HEK293T (cell line): ENCODE data around the gene SMURF1.

Experiments
- CTCF ChIA-PET: fragments of 350-600 bp; formaldehyde crosslinking; extraction: SDS; loops from one replicate; lab custom pipeline; 2021; ENCODE audit warnings: antibody characterized with exemption, inconsistent platforms; lab: Yijun Ruan, JAX
- POLR2A ChIA-PET: fragments of 350-600 bp; formaldehyde crosslinking; extraction: SDS; loops from one replicate; lab custom pipeline; 2020; ENCODE audit warnings: antibody characterized with exemption, inconsistent platforms; lab: Yijun Ruan, JAX
- DNase-seq: peaks from one replicate; pipeline ENCODE4 v3.0.0; 2012; ENCODE audit warnings: mixed read lengths; ENCODE audit errors: extremely low spot score
- ARNT ChIP-seq: fragments of 450-650 bp; IDR thresholded peaks from 2 replicates; pipeline ENCODE4 v1.6.1; 2017; ENCODE audit warnings: mild to moderate bottlenecking
- BHLHE40 ChIP-seq: fragments of 450-650 bp; IDR thresholded peaks from 2 replicates; pipeline ENCODE4 v1.6.1; 2016; ENCODE audit warnings: mild to moderate bottlenecking, moderate library complexity, borderline replicate concordance
- CTBP1 ChIP-seq: fragments of 450-650 bp; IDR thresholded peaks from 2 replicates; pipeline ENCODE4 v1.6.1; 2016; ENCODE audit warnings: borderline replicate concordance
- ELF4 ChIP-seq: fragments of 450-650 bp; IDR thresholded peaks from 2 replicates; pipeline ENCODE4 v1.6.1; 2017; ENCODE audit warnings: antibody characterized with exemption
- FOXA1 ChIP-seq: fragments of 450-650 bp; IDR thresholded peaks from 2 replicates; pipeline ENCODE4 v1.6.1; 2016; ENCODE audit warnings: mild to moderate bottlenecking
- FOXK2 ChIP-seq: fragments of 450-650 bp; IDR thresholded peaks from 2 replicates; pipeline ENCODE4 v1.6.1; 2016; ENCODE audit warnings: mild to moderate bottlenecking
- FOXM1 ChIP-seq: fragments of 450-650 bp; IDR thresholded peaks from 2 replicates; pipeline ENCODE4 v1.6.1; 2017; ENCODE audit warnings: mild to moderate bottlenecking, borderline replicate concordance
- HDGF ChIP-seq: fragments of 450-650 bp; IDR thresholded peaks from 2 replicates; pipeline ENCODE4 v1.6.1; 2017; ENCODE audit warnings: antibody characterized with exemption, borderline replicate concordance
- L3MBTL2 ChIP-seq: fragments of 450-650 bp; conservative IDR thresholded peaks from 2 replicates; pipeline ENCODE4 v1.6.1; 2016; ENCODE audit warnings: mild to moderate bottlenecking
- LEF1 ChIP-seq: fragments of 450-650 bp; IDR thresholded peaks from 2 replicates; pipeline ENCODE4 v1.6.1; 2017; ENCODE audit warnings: mild to moderate bottlenecking, borderline replicate concordance
- NFRKB ChIP-seq: fragments of 450-650 bp; IDR thresholded peaks from 2 replicates; pipeline ENCODE4 v1.6.1; 2016; ENCODE audit warnings: mild to moderate bottlenecking, moderate library complexity
- SP1 ChIP-seq: fragments of 450-650 bp; IDR thresholded peaks from 2 replicates; pipeline ENCODE4 v1.6.1; 2017
- SUZ12 ChIP-seq: fragments of 450-650 bp; IDR thresholded peaks from 2 replicates; pipeline ENCODE4 v1.6.1; 2016; ENCODE audit warnings: mild to moderate bottlenecking
- TARDBP ChIP-seq: fragments of 450-650 bp; IDR thresholded peaks from 2 replicates; pipeline ENCODE4 v1.6.1; 2016
- ZNF384 ChIP-seq: fragments of 450-650 bp; IDR thresholded peaks from 2 replicates; pipeline ENCODE4 v1.6.1; 2016
- TF ChIP-seq, protein P1 (sequence below): fragments of 450-650 bp; IDR thresholded peaks from 2 replicates; pipeline ENCODE4 v1.6.1; 2016

SMURF1 gene

DNA sequence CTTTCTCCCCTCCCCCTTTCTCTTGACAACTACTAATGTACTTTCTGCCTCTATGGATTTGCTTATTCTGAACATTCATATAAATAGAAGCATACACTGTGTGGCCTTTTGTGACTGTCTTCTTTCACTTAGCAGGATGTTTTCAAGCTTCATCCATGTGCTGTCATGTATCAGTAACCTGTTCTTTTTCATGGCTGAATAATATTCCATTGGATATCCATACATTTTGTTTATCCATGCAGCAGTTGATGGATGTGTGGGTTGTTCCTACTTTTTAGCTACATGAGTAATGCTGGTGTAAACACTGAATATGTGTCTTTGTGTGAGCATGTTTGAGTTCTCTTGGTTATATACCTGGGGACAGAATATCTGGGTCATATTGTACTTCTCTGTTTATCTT is 158.0 kb downstream of the SMURF1 start:
- ChIA-PET CTCF (no interaction called here), POLR2A (no interaction called here)
- no peak for DNase-seq
- TF ChIP-seq FOXM1 (no peak), ELF4 (no peak), ZNF384 (no peak), BHLHE40 (no peak), SP1 (no peak), NFRKB (no peak), SUZ12 (no peak)
- TF ChIP-seq, protein P1, sequence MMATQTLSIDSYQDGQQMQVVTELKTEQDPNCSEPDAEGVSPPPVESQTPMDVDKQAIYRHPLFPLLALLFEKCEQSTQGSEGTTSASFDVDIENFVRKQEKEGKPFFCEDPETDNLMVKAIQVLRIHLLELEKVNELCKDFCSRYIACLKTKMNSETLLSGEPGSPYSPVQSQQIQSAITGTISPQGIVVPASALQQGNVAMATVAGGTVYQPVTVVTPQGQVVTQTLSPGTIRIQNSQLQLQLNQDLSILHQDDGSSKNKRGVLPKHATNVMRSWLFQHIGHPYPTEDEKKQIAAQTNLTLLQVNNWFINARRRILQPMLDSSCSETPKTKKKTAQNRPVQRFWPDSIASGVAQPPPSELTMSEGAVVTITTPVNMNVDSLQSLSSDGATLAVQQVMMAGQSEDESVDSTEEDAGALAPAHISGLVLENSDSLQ: no peak

GRCh38 chr7:98985406-98985805 is 158.5 kb downstream of the SMURF1 start:
- ChIA-PET CTCF (no interaction called here), POLR2A (no interaction called here)
- DNase-seq: no peak
- no peak for TF ChIP-seq BHLHE40
- no peak for TF ChIP-seq FOXA1
- TF ChIP-seq FOXK2: no peak
- TF ChIP-seq, protein P1: no peak
- TF ChIP-seq FOXM1: no peak
- no peak for TF ChIP-seq NFRKB
- no peak for TF ChIP-seq LEF1
- no peak for TF ChIP-seq HDGF
- TF ChIP-seq ZNF384: no peak
- TF ChIP-seq ARNT: no peak
- no peak for TF ChIP-seq SUZ12
- TF ChIP-seq ELF4: no peak

DNA sequence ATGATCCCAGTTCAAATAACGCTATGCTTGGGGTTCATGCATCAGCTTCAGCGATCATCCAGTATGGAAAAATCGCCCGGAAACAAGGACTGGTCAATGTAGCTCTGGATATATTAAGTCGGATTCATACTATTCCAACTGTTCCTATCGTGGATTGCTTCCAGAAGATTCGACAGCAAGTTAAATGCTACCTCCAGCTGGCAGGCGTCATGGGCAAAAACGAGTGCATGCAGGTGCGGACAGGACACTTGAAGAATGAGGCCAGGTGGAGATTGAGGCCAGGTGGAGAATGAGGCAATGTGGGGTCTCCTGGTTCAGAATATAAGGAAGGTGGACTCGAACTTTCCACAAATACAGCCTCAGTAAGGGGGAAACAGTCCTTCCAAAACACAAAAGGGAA is 159.8 kb downstream of the SMURF1 start:
- DNase-seq: no peak
- POLR2A ChIA-PET: no interaction called here
- no peak for TF ChIP-seq SP1
- TF ChIP-seq, protein P1: no peak
- TF ChIP-seq FOXM1: no peak
- no peak for TF ChIP-seq ZNF384
- no peak for TF ChIP-seq NFRKB
- TF ChIP-seq ELF4: no peak
- no peak for TF ChIP-seq ARNT
- no peak for TF ChIP-seq BHLHE40
- no peak for TF ChIP-seq FOXK2
- TF ChIP-seq CTBP1: no peak
- no peak for TF ChIP-seq L3MBTL2
- TF ChIP-seq LEF1: no peak
- TF ChIP-seq FOXA1: no peak
- no peak for TF ChIP-seq TARDBP
- TF ChIP-seq SUZ12: no peak
- TF ChIP-seq HDGF: no peak
- CTCF ChIA-PET: interaction anchor here (0.6 kb wide), 1 partner anchor 96 kb away, joined by 3 read pairs; no protein-coding TSS in a partner anchor

- ChIA-PET POLR2A (no interaction called here), CTCF (no interaction called here)
- TF ChIP-seq LEF1 (no peak), HDGF (no peak), SUZ12 (no peak)
- TF ChIP-seq, protein P1: no peak
- DNase-seq: no peak
Observed at GRCh38 chr7:98982686-98983085, 161.2 kb downstream of the SMURF1 start.

DNA sequence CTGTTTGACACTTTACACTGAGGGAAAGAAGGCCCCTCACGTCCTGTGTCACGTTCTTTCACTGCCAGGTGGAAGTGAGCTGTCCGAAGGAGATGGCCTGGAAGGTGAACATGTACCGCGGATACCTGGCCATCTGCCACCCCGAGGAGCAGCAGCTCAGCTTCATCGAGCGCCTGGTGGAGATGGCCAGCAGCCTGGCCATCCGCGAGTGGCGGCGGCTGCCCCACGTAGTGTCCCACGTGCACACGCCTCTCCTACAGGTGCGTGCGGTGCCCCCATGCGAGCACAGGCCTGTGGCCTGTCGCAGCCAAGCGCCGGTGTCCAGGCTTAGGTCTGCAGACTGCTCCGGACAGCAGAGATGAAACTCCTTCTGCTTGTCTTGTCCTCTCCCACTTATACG is 162.2 kb downstream of the SMURF1 start:
- CTCF ChIA-PET: interaction anchor here (1.5 kb wide), 1 partner anchor 54 kb away, joined by 9 read pairs; no protein-coding TSS in a partner anchor
- POLR2A ChIA-PET: no interaction called here
- DNase-seq: no peak
- TF ChIP-seq NFRKB: no peak

DNA sequence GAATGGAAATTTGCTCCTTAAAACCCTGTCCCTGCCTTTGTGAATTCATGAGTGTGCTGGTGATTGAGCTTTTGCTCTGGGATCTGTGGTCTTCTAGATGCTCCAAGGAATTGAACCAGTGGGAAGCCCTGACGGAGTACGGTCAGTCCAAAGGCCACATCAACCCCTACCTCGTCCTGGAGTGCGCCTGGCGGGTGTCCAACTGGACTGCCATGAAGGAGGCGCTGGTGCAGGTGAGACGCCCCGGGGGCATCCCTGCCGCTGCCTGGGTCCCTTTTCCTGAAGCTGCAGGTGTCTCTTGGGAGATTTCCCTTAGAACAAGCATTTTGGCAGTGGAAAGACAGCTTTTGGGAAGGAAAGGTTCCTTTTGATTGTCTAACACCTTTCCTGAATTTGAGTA is 165.2 kb downstream of the SMURF1 start:
- CTCF ChIA-PET: no interaction called here
- DNase-seq: no peak
- POLR2A ChIA-PET: no interaction called here
- TF ChIP-seq FOXK2: no peak
